Stimulated activated CD8-positive, alpha-beta memory T cell treated with anti-CD3 and anti-CD28 coated beads, Interleukin-12 subunit alpha, Interleukin-12 subunit beta, amount 100 ng/mL, for 24 hours (primary cell): ENCODE measurements around the gene SULT1B1.
"Not testable (repeated sequence)": the region's sequence is repeated elsewhere in the genome, so short reads cannot be mapped to it uniquely, and the experiment has no call there.

ENCODE experiments used
- DNase-seq: peaks from one replicate; pipeline ENCODE4 v3.0.0-alpha.2; 2020; ENCODE audit errors: extremely low read depth

Gene SULT1B1

DNA sequence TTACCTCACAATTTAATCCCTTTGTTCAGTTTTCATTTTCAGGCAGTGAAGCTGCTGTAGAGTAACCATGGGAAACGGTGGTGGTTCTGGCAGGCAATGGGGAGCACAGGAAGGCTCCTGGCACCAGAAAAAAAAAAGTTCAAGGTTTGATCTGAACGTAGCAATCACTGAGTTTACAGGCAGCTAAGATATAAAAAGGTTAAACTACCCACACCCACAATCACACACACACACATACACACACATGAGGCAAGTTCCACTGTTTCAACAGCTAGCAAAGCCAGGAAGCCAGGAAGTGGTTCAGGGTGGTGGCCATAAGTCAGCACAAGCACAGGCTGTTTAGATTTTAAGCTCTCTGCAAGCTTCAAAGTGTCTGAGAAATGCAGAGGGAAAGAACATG, at the start of gene SULT1B1:
TSS of gene SULT1B1 (minus strand) at position 166 of the 400 bp plus-strand sequence. CDS start 5,403 bp downstream, outside the sequence.
- no peak for DNase-seq

DNA sequence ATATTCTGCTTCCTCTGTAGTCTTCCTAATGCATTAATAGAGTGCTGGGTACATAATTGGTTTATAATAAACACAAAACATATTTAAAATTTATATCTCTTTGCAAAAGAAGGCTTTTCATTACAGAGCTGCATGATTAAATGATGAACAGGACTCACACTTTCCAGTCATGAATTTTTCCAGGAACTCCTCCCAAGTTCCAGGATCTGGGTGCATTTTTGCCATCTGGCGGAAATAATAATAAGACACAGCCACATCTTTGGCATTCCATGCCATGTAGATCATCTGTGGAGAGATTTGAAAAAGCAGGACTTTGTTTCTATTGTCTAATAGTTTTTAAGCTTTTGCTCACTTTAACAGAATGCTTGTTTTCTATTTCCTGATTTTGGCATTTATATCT, 40.2 kb upstream of the SULT1B1 start:
- DNase-seq = no peak

DNA sequence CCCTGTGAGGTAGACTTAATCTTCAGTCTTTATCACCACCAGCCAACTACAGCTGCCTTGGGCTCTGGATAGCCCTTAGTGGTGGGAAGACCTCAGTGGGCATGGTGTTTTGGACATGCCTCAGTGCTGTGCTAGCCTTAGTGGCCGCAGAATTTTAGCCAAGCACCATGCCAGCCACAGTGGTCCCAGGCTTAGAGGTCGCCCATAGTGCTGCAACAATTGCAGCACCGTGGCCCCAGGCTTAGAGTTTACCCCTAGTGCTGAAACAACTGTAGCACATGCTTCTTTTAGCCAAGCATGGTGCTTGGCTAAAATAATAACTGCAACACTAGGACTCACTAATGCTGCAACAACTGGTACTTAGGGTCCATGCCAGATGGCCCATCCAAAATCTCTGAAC, 38.9 kb upstream of the SULT1B1 start:
- DNase-seq = no peak

DNA sequence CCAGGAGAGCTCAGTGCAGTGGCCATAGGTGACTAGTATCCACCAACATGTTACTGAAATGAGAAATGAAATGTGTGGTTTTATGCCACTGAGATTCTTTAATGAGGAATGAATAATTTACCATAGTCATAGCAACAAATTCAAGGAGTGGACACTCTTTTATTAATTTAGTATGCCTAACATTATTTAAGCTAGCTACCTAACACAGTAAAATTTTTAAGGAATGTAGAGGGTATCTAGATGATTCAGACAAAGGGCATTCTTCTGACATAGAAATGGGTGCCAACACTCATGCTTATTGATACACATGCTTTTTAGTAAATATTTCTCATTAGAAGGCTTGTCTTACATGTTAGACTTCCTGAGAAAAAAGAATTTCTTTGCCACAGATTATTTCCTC, 33.3 kb upstream of the SULT1B1 start:
- no peak for DNase-seq

DNA sequence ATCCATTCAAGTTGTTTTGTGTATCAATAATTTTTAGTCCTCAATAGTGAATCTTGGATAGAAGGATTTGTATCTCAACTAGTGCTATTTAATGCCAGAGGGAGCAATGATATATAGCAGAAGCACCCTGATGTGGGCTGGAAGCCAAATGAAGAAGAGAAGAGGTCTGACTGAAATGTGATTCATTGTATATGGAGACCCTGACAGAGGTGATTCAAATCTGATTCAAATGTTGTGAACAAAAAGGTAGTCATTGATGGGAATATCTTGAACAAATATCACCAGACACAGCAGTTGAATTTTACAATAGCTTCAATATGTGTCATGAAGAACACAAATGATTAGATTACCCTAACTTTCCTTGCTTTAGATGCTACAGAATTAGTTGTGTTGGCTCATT, 27.5 kb upstream of the SULT1B1 start:
- DNase-seq = no peak

DNA sequence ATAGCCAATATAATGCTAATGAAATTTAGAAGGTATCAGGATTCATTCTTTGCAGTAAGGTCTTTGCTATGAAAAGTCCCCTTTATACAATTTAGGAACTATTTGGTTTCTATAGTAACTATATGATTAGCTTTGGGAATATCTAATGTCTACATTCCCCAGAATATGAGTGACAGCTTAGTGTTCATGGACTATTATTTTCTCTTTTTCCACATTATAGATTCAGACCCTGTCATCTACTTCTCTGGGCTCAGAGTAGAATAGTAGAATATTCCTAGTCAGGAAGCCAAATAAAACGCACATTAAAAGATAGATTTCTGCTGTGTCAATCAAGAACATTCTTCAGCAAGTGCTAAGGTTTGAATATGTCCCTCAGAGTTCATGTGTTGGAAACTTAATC, 26.1 kb upstream of the SULT1B1 start:
- DNase-seq = no peak

DNA sequence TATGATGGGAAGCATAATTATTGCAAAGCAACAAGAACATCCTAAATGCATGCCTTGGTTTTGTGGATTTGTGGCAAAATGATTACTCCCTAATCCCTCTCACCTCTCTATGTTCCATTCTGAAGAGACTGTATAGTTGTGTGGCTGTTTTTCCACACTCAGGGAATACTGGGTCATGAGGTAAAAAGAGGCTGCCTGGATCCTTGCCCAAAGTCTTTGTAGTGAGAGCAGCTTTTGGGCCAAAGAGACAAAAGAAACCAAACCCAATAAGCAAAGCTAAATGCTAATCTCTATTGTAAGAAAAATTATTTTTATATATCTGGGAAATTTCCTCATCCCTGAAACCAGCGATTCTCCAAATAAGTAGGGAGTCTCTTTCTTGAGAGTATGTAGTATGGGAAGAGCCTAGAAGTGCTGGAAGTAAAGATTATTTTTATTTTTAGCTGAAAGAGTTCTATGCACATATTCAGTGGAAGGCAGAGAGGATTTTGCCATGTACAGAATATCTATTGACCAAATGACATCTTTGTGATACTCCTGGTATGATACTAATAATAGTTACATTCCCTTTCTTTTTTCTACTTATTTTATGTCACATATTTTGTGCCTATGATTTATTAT, 24.9 kb upstream of the SULT1B1 start:
- DNase-seq = no peak

DNA sequence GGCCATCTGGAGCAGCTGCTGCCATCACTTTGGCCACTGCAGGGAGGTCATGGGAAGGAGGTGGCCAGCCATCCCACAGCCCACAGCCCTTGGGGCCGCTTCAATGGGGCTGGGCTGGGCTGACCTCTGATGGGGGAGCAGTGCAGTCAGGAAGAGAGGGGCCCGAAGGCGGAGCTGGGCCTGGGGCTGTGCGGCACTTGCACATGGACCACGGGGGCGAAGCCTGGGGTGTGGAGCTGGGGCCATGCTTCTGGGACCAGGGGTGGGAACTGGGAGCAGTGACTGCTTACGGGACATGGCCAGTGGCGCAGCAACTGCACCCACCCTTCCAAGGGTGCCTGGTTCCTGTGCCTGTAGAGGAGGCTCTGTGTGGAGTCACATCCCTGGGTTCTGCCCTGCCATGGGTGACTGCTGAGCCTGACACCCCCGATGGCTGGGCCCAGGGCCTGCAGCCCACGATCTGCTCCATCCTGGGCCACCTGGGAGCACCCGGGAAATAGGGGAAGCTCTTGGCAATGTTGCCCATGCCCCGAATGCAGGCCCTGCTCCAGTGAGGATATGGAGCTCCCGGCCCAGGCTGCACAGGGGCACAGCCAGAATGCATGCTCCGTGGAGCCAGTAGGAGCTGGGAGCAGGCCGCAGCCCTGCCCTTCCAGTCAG, 22.4 kb upstream of the SULT1B1 start:
- no peak for DNase-seq

DNA sequence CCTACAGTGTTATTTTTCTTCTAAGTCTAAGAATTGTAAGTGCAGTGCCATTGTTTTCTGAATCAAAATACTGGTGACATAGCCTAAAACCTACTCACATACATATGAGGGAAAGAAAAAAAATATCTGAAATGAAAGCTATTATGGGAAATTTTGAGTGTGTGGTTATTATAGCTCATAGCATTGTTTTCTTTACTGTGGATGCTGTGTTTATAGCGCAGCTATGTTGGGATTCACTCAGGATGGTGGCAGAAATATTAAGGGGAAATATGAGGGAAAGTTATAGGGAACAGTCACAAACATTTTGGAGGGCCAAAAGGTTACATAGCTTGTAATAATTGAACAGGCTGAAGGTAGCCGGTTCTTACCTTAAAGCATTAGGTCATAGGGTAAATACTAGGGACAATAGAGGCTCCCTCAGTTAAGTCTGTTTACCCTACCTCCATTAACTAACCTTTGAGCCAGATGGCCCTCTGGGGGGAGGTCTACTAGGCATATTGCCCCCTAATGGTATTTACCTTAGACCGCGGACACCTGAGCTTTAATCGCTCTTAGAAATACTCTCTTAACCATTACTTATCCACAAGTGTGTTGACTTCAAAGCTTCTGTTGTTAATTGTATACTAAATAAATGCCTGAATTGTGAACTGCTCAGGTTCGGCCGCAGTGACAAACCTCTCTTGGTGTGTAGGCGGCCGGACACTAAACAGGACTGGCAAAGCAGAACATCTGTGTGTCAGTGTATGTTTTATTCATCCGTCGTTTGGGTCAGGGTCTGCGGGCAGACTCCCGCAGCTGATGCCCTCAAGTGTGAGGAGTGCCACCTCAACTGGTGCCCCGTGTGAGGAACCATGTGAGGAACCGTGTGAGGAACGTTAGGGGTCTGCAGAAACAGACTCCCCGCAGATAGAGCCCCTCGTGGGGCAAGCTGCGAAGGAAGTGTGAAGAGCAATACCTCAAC, 21.3 kb upstream of the SULT1B1 start:
- DNase-seq = no peak

DNA sequence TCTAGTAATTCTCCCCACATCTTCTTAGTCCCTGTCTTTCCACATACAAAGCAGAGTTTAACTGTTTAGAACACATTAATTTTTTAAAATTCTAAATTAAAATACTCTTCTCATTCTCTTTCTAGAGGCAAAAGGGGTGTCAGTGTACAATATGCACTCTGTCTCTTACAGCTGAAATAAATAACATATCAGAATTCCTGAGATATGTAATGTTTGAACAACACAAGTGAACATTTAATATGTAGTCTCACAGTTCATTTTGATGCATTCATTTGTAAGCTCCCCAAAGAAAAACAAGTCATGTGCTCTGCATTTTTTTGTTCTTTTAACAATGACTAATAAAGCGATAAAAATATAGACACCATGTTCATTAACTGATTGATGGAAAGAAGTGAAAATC, 19.7 kb upstream of the SULT1B1 start:
- DNase-seq = no peak

DNA sequence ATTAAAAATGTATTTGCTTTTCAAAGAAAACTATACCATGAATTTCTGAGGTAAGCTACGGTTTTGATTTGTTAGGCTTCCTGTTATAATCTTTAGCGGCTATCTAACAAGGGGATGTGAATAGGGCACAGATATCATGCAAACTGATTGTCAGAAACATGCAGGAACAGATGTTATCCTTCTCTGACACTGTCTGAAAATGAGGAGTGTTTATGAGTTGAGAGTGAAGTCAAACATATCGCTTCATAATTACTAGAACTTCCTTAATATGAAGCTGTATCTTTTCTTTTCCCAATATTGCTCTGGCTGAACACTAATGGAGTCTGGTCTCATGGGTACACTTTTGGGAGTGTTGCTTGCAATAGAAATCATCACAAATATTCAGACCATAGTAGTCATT, 16.3 kb upstream of the SULT1B1 start:
- no peak for DNase-seq

DNA sequence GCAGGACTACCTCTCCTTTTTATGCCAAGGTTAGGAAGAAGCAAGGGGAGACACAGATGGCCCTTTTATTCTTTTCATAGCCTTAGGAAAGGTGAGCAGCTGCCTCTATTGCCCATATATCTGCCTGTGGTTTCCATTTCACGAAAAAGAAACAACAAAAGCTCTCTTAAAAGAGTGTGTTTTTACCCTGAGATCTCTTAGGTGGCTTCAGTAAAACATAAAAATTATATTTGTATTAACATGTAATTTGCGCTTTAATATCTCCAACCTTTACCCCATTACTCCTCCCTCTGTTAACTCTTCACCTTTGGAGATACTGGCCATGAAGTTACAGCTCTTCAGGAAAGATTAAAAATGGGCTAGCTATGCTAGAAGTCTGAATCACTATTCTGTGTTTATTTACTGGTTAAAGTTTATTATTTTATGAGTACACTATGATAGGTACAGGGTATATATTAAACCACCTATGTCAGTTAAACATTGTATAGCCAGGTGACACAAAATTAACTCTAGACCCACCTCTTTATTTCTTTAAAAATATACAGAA, 15.0 kb upstream of the SULT1B1 start:
- DNase-seq = no peak

DNA sequence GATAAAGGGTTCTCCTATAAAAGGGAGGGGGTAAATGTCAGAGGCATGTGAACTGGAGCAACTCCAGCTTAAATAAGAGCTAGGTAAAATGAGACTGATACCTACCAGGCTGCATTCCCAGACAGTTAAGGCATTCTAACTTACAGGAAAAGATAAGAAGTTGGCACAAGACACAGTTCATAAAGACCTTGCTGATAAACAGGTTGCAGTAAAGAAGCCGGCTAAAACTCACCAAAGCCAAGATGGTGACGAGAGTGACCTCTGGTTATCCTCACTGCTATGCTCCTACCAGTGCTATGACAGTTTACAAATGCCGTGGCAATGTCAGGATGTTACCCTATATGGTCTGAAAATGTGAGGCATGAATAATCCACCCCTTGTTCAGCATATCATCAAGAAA, 13.1 kb upstream of the SULT1B1 start:
- DNase-seq = no peak

DNA sequence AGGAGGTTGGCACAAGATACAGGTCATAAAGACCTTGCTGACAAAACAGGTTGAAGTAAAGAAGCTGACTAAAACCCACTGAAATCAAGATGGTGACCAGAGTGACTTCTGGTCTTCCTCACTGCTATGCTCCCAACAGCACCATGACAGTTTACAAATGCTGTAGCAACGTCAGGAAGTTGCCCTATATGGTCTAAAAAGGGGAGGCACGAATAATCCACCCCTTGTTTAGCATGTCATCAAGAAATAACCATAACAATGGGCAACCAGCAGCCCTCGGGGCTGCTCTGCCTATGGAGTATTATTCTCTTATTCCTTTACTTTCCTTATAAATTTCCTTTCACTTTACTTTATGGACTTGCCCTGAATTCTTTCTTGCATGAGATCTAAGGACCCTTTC, 8.1 kb upstream of the SULT1B1 start:
- not testable (repeated sequence) for DNase-seq

DNA sequence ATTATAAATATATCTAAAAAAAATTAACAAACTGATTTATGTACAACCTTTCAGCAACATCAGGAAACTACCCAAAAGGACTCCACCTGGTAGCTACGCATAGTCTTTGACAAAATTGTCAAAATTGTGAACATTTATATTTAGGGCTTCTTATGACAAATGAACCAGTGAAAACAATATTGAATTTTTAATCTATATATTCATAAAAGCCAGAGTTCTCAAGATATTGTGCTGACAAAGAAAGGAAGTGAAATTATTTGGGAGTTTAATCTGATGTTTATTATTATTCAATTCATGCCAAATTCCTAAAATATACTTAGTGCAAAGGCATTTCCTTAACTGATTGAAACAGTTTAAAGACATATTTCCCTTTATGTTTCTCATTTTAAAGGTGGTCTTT, 5.3 kb upstream of the SULT1B1 start:
- DNase-seq = no peak

DNA sequence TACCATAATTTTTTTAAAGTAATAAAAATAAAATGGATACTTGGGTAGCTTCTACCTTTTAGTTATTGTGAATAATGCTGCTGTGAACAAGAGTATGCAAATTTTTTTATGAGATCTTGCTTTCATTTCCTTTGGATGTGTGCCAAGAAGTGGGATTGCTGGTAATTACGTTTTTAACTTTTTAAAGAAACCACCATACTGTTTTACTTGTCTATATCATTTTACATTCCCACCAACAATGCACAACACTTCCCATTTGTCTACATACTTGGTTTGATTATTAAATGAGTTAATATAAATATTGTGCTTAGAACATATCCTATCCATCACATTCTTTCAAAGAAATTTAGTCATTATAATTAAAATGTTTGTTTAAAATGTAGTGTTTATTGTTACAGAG, 3.9 kb upstream of the SULT1B1 start:
- DNase-seq = no peak

DNA sequence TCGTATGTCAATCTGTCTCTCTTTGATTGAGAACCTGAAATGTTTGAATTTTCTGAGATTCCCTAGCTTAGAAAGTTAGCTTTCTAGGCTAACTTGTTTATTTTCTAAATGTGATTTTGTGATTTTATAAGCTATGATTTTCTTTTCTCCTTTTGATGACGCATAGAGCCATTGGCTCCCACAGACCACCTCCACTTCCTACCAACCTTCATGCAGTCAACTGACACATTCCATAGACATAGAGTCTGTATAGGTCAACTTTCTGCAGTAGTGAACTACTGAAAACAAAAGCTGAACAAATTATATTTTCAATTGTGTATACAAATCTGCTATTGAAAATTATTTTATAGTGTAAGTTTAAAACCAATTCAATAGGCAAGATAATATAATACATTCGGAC, 2.8 kb upstream of the SULT1B1 start:
- DNase-seq = no peak

DNA sequence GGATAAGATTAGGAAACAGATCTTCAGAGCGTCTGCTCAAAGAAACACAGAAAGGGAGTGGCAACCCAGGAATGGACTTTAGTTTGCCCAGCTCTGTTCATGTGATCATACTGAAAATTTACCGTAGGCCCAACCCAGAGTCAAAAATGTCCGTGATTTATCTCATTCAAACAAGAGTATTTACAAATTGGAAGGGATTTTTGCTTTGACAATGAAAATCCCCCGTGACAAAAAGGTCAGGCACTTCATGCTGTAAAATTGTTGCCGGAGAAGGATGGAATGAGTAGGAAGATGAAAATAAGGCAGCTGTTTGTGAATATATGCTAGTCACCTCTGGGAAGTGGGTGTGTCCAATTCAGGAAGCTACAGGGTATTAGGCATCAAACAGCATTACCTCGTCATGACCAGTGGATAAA, 1.2 kb downstream of the SULT1B1 start:
- no peak for DNase-seq

DNA sequence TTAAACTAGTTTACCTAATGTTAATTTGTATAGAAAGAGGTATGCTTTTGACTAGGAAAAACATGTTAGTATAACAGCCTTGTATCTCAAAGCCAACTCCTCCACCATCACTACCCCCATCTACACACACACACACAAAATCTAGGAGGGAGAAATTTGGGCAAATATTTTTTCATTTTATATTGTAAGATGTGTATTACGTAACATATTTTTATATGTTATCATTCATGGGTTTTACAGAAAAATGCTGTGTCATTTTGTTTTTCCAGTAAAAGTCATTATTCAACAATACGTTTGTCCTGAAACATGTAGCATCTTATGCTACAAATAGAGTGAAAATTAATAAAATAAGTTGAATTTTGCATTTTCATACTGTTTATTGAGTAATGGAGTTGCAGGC, 3.0 kb downstream of the SULT1B1 start:
- no peak for DNase-seq

DNA sequence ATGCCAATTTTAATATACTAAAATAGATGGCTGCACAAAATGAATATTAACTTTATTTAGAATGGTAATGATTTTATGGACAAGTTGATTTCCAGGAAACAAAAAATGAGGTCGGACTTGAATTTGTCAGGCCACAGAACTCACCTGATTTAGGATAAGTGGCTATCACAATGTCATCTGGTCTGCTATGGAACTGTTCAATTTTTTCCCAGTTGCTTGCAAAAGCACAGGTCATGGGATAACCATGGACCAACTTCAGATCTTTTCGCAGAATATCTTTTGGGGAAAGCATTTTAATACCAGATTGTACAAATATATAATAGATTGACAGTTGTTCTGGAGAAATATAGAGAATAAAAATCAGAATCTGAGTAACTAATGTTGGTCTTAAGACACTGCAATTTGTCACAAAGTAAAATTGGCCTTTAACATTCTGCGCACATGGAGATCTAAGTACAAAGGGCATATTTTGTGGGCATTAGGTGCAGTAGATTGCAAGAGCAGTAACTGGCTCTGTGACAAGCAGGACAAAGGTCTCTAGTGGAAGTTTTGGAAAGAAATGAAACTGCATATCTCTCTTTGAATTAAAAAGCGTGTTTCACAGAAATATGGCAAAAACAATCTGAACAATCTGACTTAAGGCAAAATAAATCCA, 5.4 kb downstream of the SULT1B1 start:
- no peak for DNase-seq

DNA sequence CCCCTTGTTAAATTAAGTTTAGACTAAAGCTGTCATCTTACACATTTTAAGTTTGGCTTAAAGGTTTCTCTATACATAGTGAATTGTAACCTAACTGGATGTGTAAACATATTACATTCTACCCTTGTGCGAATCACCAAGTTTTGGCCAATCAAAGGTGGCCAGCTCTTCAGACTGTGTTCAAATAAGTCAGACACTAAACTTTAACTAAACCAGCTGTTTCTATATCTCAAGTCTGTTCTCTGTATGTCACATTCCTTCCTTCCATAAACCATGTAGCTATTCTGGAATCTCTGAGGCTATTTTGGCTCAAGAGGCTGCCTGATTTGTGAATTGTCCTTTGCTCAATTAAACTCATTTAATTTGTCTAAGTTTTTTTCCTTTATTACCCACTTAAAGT, 6.7 kb downstream of the SULT1B1 start:
- DNase-seq = no peak

DNA sequence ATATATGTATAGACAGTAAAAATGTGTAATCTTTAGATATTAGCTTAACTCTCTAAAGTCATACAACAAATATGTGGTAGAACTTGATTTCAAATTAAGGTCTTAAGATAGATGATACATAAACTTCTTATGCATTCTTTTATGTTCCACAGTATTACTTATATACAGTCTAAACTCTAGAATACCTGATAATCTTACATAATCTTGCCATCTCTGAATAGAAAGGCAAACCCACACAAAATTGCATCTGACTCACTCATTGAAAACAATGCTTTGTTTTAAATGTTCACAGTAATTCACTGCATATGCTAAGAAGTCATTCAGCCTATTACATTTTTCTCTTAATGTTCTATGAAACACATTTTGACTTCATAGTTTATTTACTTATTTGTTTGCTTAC, 10.1 kb downstream of the SULT1B1 start:
- no peak for DNase-seq
